Right renal cortex interstitium (tissue), 3 donors: ENCODE measurements around the gene CCL8. TPM values are rescaled to one million over a fixed set of nuclear protein-coding genes. Genes with fewer than 3 reads are reported as not detected.

ENCODE experiments used
- DNase-seq, 3 donors: peaks; one replicate each; pipeline ENCODE4 v3.0.0-alpha.2; 2013; ENCODE audit warnings: low read depth in 3 of 3, low spot score in 2 of 3
- polyA plus RNA-seq, 3 donors: library from polyadenylated mRNA; unstranded; fragments of 120-200 nt; gene quantifications; one replicate each; pipeline ENCODE4 v1.2.1, GENCODE V29; 2013; ENCODE audit not compliant: insufficient read length in 3 of 3

CCL8 gene
- polyA plus RNA-seq, 3 donors = 0.17 to 0.24 (median 0.22) TPM

DNA sequence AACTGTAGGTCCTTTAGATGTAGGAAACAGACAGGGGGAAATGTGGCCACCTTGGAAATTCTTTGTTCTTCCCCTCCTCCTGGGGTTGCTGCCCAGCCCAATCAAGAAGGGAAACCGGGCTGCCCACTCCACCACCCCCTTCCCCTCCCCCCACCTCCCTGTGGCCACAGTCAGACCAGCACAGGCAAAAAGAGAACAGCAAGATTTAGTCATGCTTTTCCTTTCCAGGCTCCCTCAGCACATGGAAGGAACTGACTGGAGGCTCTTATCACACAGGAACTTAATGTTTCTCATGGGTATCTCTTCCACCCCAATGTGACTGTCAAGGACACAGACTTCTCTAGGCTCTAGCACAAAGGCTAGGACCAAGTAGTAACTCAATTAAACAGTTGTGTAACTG lies 46.8 kb downstream of the CCL8 start:
- DNase-seq = no peak

DNA sequence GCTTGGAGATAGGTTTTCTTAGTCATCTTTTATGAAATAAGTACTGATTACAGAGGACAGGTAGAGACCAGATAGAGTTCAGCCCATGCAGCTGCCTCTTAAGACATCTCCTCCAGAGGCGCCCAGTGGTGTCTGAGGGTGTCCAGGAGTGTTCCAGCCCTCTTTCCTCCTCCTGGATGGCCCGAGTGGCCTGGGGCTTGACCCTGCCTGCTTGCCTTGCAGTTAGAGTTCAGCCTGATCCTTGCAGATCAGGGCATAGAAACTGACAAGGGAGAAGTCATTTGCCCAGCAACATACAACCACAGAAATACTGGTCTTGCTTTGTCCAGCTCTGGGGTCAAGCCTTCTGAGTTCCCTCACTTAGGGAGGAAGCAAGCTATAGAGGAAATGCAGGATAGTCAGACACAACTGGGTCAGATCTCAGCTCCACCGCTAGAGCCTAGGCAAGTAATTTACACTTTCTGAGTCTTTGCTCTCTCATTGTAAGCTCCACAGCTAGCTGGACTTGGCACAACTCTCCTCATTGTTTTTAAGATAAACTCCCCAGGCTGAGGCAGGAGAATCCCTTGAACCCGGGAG lies 47.4 kb downstream of the CCL8 start:
- no peak for DNase-seq

DNA sequence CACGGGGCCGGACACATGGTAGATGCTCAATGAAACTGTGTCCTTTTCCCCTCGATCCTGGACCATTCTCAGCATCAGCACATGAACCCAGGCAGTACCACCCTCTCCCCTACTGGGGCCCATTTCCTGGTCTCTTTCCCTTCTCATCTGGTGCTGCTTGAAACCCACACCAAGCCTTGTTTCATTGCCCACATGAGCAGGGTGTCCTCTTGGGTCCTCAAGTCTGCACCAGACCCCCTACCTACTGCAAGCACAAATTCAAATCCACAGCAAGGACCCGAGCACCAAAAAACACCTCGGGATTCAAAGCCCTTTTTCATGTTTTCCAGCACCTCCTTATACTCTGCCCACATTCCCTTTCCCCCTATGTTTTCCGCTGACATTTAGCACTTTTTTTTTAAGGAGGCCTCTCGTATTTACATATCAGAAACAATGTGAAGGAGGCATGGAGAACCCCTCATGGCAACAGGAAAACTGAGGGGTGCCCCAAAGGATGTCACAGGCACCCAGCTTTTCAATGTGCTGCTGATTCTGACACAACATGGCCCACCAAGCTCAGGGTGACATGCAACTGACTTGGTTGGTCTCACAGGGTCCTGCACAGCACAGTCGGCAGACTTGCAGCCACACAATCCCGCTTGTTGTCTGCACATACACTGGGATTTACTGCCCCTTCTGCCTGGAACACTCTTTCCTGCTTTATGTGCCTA lies 48.4 kb downstream of the CCL8 start:
- no peak for DNase-seq

DNA sequence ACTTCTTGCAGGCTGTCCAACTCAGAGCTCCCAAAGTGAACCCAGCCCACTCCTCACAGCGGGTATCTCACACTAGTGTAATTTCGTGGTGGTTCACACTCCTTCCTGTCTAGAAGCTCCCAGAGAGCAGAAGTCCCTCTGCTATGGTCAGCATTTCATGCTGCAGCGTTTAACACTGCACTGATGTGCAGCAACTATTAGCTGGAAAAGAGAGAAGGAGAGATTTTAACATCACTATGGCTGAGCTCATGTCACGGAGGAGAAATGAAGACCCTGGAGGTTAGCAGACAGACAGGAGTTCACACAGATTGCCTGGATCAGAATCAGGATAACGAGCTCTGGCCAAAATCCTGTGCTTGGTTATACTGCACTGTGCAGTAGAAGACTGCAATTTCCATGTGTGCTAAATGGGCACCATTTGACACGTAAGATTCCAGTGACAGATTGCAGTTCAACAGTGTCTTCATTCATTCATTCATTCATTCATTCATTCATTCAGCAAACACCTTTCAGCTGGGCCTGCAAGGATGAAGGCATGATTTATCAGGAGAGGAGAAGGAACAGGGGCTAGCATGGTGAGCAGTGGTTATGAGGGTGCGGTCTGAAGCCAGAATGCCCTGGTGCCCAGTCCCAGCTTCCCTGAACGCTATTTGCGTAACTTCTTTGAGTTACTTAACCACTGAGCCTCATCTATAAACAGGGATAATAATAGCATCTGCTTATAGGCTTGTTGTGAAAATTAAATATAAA lies 49.1 kb downstream of the CCL8 start:
- no peak for DNase-seq

DNA sequence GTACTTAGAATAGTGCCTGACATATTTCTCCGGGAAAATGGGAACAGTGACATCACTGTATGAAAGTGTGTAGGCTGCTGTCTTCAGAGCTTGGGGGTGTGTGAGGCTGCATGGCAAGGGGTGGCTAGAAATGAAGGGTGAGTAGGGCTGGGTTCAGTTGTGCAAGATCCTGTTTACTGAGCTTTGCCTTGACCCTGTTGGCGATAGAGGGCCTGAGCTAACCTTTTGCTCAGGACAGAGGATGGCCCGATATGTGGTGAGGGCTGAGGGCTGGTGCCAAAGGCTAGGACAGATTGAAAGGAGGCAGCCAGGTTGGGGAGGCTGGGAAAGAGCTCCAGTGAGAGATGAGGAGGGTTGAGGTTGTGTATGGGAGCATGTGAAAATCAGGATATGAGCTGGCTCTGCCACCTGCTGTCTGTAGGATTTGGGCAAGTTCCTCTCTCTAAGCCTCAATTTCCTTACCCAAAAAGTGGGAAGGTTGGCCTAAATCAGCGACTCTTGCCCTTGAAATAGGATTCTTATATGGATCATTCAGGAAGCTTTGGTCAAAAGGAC lies 49.8 kb downstream of the CCL8 start:
- DNase-seq = no peak

DNA sequence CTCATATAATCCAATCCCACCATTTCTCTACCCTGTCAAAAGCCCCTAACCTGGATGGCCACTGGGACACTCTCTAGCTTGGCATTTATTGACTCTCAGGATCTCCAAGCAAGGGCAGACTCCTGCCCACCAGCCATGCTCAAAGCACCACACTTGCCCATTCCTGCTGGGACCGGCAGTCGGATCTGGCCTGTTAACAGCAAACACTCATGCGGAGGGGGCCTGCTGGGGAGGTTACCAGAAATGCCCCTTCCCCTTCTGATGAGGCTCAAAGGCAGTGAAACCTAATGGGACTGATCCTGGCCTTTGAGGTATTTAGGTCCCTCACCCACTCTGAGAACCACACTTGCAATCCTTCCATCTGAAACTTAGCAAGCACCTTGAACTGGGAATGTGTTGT lies 50.3 kb downstream of the CCL8 start:
- no peak for DNase-seq

DNA sequence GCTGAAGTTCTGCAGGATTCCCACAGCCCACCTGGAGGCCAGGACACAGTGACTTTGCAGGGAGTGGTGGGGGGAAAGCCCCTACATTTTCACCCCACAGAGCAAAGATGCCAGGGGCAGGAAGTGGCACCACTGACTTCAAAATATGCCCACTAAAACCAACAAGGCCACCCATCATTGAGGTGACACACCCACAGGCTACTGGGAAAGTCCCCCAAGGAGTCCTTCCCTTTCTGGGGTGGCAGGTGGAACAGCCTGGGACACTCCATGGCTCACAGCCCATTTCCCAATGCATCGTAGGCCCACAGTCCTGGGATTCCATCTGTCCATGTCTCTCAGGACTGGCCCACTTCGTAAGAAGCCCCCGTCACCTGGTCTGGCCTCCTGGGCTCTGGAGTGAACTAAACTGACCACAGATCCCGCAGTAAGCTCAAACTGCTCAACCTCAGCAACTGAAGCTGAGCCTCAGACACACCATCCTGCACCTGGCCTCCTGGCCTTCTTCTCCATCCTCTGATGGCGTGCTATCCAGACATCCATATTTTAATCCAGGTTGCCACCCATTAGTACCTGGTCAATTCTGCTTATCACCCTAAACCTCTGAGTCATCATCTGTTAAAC lies 51.3 kb downstream of the CCL8 start:
- no peak for DNase-seq

DNA sequence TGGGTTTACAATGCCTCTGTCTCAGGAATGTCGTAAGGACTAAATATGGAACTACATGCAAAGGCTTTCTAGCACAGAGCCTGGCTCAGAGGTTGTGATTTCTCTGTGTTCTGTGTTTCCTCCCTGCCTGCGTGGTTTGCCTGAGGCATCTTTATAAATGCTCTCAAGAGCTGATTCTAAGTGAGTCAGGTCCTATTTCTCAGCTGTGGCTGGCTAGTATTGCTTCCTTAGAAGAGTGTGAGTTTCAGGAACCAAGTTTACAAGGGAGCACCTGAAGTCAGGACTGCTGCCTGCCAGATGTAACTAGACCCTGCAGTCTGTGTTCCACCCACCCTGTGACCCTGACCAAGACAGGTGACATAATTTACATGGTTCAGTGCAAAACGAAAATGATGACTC lies 51.8 kb downstream of the CCL8 start:
- no peak for DNase-seq

Other genes with a start within 250 kb of the CCL8 start
- 10 to 100 TPM; 19.9 to 22.5 (median 21.0) TPM for gene CCL2, start 64.2 kb upstream of the CCL8 start, polyA plus RNA-seq
- not detected for gene CCL7, start 49.2 kb upstream of the CCL8 start, polyA plus RNA-seq
- gene CCL11, start 33.7 kb upstream of the CCL8 start, polyA plus RNA-seq = 1 to 10 TPM in 2 of 3 donors, under 1 TPM in 1; 0.74 to 1.4 (median 1.1) TPM
- not detected for gene CCL13, start 37.0 kb downstream of the CCL8 start, polyA plus RNA-seq
- gene CCL1, start 43.8 kb downstream of the CCL8 start, polyA plus RNA-seq = not detected